HG02759 (cell line): ENCODE results near the gene MYO18A.
"Not testable (repeated sequence)": the region's sequence is repeated elsewhere in the genome, so short reads cannot be mapped to it uniquely, and the experiment has no call there.

ENCODE experiments used
- ATAC-seq: cut with Tn5 transposase; IDR thresholded peaks from one replicate; pipeline ENCODE4 v1.9.1; 2021; ENCODE audit warnings: mild to moderate bottlenecking, moderate library complexity; ENCODE audit not compliant: unreplicated experiment

MYO18A gene

GRCh38 chr17:29196769-29197515 lies 16.7 kb upstream of the MYO18A start:
- no peak for ATAC-seq

DNA sequence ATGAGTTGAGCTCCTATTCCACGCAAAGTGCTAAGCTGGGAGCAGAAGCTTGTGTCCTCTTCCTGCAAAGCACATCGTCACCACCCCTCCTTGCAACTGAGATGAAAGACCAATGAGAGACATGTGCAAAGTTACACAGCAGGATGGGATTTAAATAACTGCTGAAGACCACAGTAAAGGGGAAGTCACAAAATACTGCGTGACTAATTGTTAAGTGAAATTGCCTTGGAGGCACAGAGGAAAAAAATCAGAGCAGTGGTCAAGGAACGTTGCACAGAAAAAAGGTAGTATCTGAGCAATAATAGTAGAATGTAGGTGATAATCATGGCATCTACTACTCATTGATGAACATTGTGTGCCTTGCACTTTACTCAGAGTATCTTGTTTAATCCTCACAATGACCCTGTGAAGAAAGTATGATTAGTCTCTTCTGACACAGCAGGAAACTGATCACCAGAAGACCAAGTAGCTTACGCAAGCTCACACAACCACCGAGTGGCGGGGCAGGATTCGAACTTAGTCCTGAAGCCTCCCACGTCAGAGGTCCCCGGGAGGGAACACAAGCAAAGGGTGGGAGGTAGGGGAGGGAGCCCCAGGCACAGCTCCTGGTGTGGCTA lies 15.4 kb upstream of the MYO18A start:
- peak; percentile 42 for ATAC-seq

- no peak for ATAC-seq
Measured at GRCh38 chr17:29194669-29195068, 14.5 kb upstream of the MYO18A start.

- ATAC-seq = no peak
Measured at GRCh38 chr17:29193146-29193545, 12.9 kb upstream of the MYO18A start.

DNA sequence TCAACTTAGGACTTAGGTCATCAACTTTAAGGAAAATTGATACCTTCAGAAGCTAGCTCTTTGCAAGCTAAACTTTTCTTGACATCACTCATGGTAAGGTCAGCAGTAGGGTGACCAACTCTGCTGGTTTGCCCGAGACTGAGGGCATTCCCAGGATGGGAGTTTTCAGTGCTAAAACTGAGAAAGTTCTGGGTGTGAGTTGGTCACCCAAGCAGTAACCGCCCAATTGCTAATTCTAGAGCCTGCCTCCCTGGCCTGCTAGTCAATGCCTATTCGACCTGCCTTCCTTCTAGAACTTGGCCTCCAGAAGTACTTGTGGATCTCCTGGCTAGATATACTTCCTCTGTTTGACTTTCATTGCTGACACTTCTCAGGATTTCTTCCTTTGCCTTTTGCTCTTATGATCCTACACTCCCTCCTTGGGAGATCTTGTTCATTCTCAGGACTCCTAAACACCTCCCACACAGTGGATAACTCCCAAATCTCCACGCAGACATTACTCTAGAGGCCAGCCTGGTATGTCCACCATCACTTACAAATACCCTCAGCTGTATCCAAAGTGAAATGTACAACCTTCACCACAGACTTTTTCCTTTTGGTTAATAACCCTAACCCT lies 10.5 kb upstream of the MYO18A start:
- no peak for ATAC-seq

DNA sequence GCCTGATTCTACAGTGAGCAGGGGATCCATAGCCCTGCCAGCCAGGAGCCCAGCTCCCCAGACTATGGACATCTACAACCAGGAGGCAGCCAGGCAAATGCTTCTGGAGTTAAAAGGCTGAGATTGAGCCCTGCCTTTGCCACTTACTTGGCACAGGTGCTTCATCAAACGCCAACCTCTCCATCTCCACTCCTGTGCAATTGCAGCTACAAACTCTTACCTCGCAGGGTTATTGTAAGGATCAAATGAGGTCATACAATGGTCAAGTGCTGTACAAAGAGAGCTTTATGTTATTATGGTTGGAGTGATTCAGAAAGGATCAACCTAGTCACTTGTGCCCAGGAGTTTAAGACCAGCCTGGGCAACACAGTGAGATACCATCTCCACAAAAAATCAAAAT lies 9.8 kb upstream of the MYO18A start:
- ATAC-seq = no peak

GRCh38 chr17:29189355-29189754 lies 9.2 kb upstream of the MYO18A start:
- no peak for ATAC-seq

DNA sequence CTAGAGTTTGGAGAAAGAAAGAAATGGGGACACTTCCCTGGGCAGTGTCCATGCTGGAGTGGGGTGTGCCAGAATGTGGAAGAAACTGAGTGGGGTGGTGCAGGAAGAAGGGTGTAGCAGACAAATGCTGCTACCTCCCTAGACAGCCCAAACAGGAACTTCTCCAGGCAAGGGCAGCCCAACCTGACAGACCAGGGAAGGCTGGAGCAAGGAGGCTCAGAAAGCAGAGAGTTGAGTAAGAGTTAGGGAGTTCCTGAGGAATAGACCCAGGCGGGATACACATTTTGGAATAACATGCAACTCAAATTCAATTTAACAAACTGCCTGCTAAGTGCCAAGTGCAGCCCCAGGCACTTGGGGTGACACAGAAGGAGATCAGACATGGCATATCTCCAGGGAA lies 1.0 kb upstream of the MYO18A start:
- no peak for ATAC-seq

GRCh38 chr17:29180788-29181160 lies 576 bp upstream of the MYO18A start:
- no peak for ATAC-seq

GRCh38 chr17:29179232-29180033 lies 765 bp downstream of the MYO18A start:
- ATAC-seq = no peak

GRCh38 chr17:29178750-29179231 lies 1.4 kb downstream of the MYO18A start:
- no peak for ATAC-seq

DNA sequence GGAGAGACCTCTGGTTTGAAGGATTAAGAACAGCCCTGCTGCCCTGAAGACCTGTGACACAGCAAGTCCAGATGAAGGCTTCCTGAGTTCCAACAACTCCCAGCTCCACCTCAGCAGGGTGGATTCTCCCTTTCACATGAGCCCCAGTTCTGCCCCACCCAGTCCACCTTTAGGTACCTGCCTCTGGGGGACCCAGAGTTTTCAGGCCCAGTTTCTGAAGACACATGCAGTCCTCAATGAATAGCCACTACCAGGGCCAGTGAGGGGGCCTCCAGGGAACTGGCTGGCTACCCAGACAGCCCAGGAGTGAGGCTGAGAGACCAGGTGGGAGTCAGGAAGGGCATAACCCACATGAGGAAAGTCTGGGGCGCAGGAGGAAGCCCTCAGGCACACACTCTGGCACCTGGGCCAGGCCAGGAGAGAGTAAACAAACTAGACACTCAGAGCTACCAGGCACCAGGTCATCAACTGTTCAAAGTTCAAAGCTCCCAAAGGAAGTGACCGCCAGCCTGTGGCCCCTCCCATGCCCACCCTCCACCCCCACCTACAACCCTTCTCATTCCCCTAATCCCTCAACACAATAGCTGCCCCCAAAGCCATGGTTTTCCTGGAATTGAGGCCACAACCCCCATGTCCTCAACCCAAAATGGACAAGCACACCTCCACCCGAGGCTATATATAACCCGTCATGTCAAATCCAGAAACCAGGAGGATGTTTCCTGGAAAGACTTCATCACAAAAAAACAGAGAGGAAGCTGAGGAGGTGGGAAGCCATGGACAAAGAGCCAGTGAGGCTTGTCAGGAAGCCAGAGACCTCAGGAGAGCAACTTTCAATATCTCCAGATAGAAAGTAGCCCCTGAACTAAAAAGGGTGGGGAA lies 2.1 kb downstream of the MYO18A start:
- no peak for ATAC-seq

DNA sequence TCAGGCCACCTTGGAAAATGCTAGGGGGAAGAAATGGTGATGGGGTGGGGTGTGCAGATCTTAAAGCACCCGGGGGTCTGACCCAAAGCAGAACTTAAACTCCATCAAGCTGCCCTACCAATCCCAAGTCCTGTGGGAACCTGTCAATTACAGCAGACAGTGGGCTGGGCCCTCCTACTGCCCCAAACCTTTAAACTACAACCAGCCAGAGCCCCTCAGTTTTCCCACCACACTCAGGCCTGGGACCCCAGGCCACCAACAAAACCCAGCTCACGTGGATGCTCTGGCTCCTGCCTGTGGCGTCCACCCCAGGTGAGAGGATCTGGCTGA lies 2.7 kb downstream of the MYO18A start:
- ATAC-seq = no peak

DNA sequence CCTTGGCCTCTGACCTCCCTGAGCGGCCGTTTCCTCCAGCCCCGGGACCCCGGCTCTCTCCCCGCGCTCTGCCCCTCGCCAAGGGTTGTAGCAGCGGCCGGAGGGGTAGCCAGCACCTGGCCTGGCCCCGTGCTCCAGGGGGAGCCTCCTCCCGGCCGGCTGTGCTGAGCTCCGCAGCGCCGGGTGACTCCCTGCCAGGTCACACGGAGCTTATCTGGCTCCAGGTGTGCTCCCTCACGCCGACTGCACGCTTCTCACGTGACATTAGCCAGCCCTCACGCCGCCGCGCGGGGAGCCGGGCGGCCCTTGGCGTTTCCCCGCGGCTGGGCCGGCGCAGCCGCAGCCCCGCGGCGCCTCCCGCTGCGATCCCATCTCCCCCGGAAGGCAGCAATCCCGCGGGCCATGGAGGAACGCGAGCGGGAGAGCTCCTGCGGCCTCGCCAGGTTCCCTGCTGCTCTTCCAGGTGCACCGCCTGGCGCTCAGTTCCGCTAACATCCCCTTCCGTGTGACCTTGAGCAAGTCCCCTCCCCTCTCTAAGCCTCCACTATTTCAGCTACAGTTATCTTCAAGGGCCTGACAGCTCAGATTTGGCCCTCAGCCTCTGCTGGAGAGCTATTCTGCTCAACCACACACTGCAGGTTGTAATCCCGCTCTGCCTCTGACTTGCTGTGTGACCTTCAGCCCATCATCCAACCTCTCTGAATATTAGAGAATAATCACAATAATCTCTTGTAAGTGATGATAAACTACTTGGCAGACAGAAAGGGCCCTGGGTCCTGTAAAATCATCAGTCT lies 3.4 kb downstream of the MYO18A start:
- ATAC-seq = peak; percentile 50

DNA sequence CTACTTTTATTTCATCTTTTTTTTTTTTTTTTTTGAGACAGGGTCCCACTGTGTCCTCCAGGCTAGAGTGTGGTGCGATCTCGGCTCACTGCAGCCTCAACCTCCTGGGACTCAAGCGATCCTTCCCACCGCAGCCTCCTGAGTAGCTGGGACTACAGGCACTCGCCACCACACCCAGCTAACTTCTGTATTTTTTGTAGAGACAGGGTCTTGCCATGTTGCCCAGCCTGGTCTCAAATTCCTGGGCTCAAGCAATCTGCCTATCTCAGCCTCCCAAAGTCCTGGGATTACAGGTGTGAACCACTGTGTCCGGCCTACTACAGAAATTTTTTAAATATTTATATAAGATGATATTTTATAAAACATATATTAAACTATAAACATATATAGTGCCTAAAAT lies 4.8 kb downstream of the MYO18A start:
- ATAC-seq = no peak

DNA sequence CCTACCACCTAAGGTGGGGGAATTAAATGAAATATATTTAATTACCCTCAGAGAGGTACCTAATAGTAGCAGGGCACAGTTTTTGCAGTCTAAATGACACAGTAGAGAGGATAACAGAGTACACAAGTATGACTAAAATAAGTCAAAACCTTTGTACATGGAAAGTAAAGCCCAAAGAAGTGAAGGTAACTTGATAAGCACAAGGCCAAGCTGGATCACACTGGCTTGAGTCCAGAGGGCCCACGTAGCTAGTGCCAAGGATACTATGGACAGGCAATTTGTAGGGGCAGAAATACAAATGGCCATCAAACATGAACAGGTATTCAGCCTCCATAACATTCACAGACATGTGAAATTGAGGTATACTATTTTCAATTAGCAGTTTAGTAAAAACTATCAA lies 7.6 kb downstream of the MYO18A start:
- no peak for ATAC-seq

- ATAC-seq = no peak
Measured at GRCh38 chr17:29170682-29171081, 9.5 kb downstream of the MYO18A start.

- no peak for ATAC-seq
Measured at GRCh38 chr17:29169806-29170591, 10.2 kb downstream of the MYO18A start.

- ATAC-seq = not testable (repeated sequence)
Measured at GRCh38 chr17:29168759-29169126, 11.5 kb downstream of the MYO18A start.
